HG03097 (cell line): ENCODE results near the gene LYPD6B.

Experiments
- ATAC-seq: cut with Tn5 transposase; IDR thresholded peaks from one replicate; pipeline ENCODE4 v1.9.1; 2021; ENCODE audit not compliant: unreplicated experiment, low FRiP score

Gene LYPD6B

DNA sequence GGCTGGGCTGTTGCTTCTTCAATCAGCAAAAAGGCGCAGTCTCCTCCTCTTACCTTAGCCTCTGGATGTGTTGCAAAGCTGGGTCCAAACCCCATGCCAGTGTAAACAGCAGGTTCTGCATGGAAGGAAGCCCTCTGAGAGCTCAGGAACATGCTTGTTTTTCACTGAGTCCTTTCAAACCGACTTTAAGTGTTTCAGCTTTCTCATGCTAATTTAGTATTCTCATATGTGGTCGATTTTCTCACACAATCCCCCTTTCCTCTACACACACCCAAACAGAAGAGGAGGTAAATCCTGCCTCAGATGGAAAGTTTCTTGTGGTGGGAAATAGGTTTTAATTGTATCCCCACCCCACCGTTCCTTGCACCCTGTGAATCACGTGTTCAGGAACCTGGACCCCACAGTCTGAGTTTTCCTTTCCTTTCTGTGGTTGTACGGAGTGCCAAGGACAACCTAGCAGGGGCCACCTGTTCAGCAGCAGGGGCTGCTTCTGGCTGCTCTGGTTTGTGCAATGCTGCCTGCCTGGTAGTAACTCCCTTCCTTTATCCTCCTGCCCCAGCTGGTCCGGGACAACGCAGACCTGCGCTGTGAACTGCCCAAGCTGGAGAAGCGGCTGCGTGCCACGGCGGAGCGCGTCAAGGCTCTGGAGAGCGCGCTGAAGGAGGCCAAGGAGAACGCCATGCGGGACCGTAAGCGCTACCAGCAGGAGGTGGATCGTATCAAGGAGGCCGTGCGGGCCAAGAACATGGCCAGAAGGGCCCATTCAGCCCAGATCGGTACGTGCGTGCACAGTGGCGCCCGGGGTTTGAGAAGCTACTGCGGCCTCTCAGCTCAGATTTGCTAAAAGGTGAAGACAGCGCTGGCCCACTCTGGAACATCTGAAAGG lies 28.7 kb upstream of the LYPD6B start:
- ATAC-seq, result no peak

GRCh38 chr2:149012545-149012944 lies 26.0 kb upstream of the LYPD6B start:
- ATAC-seq, result no peak

GRCh38 chr2:149015501-149015900 lies 23.0 kb upstream of the LYPD6B start:
- no peak for ATAC-seq

GRCh38 chr2:149015926-149016563 lies 22.5 kb upstream of the LYPD6B start:
- ATAC-seq, result no peak

DNA sequence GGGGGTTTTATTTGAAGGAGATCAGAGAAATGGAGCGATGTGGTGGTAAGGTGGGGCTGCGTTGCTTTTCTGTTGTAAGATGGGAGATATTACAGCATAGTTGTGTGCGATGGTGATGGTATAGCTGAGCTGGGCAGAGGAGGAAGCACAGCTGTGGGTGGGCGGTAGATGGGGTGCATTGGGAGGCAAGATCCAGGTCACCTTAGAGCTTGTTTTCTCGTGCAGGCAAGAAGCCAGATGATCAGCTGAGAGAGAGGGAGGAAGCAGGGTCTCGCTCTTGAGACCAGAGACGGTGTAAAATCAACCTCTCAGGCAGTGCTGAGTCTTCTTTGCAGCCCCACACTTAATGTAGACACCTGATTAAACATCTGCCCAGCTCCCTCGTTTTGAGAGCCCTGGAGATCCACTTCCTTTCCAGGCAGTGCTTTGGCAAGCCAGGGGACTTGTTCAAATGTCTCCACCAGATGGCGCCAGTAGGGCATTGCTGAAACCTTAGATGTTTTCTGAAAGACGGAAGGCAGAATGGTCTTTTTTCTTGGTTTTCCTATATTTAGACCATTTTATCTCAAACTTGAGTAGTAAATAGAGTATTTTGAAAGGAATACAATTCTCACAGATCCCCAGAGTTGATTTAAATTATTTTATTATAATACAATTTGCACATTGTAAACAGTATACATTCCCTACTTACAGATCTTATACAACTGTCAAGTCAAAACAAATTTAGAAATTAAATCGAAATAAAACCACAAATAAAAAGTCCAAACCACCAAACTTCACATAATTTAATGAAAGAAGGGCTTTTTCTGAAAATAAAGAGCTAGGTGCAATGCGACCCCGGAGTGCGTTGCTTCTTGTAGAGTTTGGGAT lies 21.1 kb upstream of the LYPD6B start:
- no peak for ATAC-seq

DNA sequence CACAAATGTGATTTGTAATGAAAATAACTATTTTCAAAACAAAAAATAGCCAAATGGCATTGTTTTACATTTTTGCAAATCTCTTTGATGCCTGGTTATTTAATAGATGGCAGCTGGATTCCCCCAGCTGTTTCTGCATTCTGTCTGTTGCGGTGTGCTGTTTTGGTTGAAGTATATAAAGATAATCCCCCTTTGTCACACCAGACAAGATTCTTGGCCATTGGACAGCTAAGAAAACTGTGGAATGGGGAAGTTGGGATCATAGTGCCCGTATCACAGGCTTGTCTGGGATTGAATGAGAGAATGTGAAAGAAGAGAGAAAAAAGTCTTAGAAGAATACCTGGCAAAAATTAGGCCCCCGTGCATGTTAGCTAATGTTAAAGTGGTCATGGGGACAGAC lies 19.5 kb upstream of the LYPD6B start:
- ATAC-seq, result no peak

DNA sequence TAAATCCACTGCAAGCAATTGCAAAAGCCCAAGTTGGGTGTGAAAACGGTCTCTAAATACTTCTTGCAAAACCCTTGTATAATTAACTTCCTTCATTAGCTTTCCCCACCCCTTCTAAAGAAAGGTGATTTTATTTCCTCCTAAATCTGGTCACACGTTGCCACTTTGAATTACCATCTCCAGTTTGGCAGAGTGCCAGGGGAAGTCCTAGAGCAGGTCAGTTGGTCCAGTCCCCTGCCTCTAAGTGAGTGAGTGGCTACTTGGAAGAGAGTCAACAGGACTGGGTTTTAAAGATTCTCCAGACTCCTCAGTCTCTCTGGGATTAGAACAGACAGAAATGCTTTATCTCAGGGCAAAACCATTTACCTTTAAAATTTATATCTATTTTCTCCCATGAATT lies 18.7 kb upstream of the LYPD6B start:
- no peak for ATAC-seq

DNA sequence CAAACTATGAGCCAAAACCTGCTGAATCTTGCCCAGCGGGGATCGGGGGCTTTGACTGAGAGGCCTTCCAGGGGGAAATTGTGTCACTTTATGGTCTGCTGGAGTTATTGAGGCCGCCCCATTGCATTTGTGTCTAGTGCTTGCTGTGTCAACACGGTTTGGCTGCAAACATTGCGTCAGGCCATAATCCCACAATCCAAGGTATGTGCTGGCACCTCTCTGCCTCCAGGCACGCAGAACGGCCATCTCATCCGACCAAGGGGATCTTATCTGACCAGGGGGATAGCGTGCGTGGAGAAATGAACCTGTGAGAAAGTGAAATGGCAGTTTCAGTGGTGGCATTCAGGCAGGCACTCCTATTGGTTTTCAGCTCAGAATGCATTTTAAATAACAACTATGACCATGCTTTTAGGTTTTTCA lies 18.1 kb upstream of the LYPD6B start:
- no peak for ATAC-seq

- peak; percentile 71 for ATAC-seq
These were observed 17.2 kb upstream of the LYPD6B start for GRCh38 chr2:149021271-149021719.

- peak; percentile 57 for ATAC-seq
These were observed 16.7 kb upstream of the LYPD6B start for GRCh38 chr2:149021761-149022160.

DNA sequence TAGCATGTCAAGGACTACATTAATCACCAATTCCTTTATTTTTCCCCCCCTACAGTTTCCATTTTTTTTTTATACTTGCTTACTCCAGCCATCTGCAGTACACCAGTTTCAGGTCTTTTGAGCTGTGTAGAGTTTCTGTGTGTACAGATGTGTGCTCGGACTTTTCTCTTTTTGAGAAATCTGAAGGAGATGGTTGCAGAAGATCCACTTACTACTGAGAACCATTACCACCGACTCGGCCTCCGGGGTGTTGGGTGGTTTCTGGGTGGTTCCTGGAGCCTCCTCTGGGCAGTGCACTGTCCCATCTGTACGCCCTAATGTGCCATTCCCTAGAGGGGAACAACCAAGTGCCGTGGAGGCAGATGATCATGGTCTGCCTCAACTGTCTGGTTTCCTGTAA lies 15.4 kb upstream of the LYPD6B start:
- no peak for ATAC-seq

DNA sequence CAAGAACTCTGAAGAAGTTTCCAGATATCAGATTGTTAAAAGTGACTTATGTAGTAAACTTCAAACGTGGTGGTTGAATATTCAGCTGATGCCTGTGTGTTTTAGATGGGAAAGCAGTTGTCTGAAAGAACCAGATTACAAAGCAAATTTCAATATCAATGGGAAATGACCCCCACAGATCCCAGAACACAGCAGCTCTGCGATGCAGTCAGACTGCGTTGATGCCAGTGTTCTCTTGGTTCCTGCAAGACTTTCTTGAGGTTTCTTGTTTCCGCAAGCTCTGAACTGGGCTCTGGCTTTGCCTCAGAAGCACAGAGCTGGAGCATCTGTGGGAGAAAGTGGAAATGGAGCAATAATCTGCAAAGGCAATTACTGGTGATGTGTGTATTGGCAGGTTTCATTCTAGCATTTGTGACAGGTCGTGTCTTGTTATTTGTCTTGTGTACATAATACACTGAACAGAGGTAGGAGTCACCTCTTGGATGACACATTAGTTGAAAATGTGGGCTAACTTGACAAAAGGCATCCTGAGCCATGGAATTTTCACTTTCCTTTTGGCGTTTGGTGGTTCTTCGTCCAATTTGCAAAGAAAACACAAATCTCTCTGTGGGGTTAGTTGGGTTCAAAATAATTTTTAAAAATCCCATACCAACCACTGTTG lies 10.8 kb upstream of the LYPD6B start:
- no peak for ATAC-seq

DNA sequence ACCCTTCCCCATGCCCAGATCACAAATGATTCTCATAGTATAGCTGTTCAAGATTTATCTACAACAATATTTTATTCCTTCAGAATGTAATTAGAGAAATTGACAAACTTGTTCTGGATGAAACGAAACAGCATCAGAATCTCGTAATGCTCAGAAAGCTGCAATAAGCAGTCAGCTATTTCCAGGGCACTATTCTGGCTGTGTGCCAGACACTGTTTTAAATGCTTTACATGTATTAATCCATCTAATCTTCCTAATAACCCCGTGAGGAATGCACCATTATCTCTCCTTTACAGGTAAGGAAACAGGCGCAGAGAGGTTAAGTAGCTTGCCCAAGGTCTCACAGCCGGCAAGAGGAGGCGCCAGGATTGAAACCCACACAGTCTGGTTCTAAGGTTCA lies 10.1 kb upstream of the LYPD6B start:
- no peak for ATAC-seq

- ATAC-seq, result no peak
These were observed 9.6 kb upstream of the LYPD6B start for GRCh38 chr2:149028891-149029290.

DNA sequence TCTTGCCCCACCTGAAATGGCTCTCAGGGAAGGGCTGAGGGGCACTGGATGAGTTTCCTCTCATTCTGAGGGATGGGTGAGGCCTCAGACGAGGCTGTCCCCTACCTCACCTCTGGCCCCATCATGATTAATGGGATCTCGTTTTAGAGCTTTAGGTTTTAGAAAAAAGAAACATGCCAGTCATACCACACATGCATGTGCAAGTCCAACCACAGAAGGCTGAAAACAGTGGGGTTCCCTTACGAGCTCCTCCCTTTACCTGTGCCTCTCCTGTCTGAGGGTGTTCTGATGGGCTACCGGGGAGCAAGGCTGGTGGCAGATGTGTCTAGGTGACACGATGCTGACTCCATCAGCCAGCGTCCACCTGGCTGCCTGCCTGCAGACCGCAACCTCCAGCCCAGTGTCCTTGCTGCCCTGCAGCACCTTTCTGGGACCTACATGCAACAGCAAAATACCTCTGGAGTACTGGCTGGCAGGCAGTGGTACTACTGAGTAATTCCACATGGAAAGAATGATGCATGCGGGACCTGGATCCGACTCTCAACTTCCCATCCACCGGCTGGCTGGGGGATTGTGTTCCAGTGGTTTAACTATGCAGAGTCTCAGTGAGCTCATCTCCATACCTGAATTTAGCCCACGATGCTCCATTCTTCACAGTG lies 9.1 kb upstream of the LYPD6B start:
- ATAC-seq, result no peak

- ATAC-seq, result no peak
These were observed 7.1 kb upstream of the LYPD6B start for GRCh38 chr2:149031396-149031795.

- ATAC-seq, result no peak
These were observed 4.8 kb upstream of the LYPD6B start for GRCh38 chr2:149033716-149034115.

DNA sequence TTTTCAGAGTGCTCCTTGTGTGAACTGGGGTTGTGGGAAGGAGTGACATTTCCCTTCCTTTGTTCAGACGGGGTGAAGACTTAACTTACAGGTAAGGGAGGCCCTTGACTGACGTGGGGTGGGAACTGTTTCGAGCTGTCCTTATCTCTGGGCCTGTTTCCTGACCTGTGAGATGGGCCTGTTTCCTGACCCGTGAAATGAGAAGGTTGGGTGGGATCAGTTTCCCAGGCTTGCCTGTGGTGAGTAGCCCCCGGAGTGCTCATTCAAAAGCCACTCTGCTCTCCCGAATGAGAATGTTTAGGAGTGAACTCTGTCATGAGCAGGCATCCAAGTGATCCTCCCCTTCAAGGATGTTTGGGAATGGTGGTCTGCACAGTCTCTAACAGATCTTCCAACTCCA lies 4.1 kb upstream of the LYPD6B start:
- no peak for ATAC-seq

GRCh38 chr2:149036507-149037293 lies 1.8 kb upstream of the LYPD6B start:
- ATAC-seq, result no peak
